ENCODE data around the gene IL22. TPM values are rescaled to one million over a fixed set of nuclear protein-coding genes. Genes with fewer than 3 reads are reported as not detected.

IL22 gene
- total and polyA plus RNA-seq, 9 of the 15 experiments (the other 6 are each of a cell fraction or from before 2014, with no cell fraction given) = not detected

- ATAC-seq (no peak), DNase-seq (ENCODE audit: extremely low read depth in 1 of 4, low spot score in 3 of 4) (no peak), FAIRE-seq (no peak)
- Histone ChIP-seq H3K4me3 (no peak overlapping the region), H3K9me3 (replicated peaks; ENCODE audit: control insufficient read depth, insufficient read depth, low read depth, low read length) (no peaks in the 10 kb centered on the region), H3K27me3 (ENCODE audit: control insufficient read depth in 2 of 2, insufficient read depth in 2 of 2, low read length in 2 of 2) (peaks cover 10 to 13% of the 10 kb centered on the region in 2 experiments), H4K20me1 (replicated peaks; ENCODE audit: control insufficient read depth, insufficient read depth, low read length) (no peaks in the 10 kb centered on the region), H2AFZ (ENCODE audit: low read depth, low read length) (no peak overlapping the region), H3K36me3 (ENCODE audit: control insufficient read depth, insufficient read depth, low read length) (no peaks in the 10 kb centered on the region), H3K9me1 (ENCODE audit: control insufficient read depth, insufficient read depth, low read length) (no peaks in the 10 kb centered on the region), H3K4me1 (replicated peaks in 1 of 2; ENCODE audit: control insufficient read depth in 2 of 2, insufficient read depth in 2 of 2, low read length in 2 of 2) (no peaks in the 10 kb centered on the region), H3K27ac (ENCODE audit: extremely low read depth, low read depth, low read length) (no peak overlapping the region), H3K4me2 (ENCODE audit: insufficient read depth, low read length) (no peak overlapping the region), H3K79me2 (ENCODE audit: control insufficient read depth, insufficient read depth, low read length) (no peaks in the 10 kb centered on the region), H3K9ac (ENCODE audit: insufficient read depth in 1 of 2, low read depth in 2 of 2, low read length in 2 of 2) (no peak overlapping the region)
- BruUV-seq (replicated peaks) = no TSS peak
- ChIA-PET CTCF (ENCODE audit: low intra/inter-chr PET ratio) (no interaction called here), POLR2A (interaction anchor here (1.4 kb wide), 1 partner anchor 13 kb away, joined by 3 read pairs; no protein-coding TSS in a partner anchor)
- in situ Hi-C loops (cut with MboI) = no loop called here
- TF ChIP-seq ZNF197 (CRISPR knock-in tag; IDR thresholded peaks at IDR 0.05; ENCODE audit: low read depth) (no peak), ZNF444 (CRISPR knock-in tag; IDR thresholded peaks at IDR 0.05) (no peak), TRIM28 (IDR thresholded peaks at IDR 0.05) (no peak), ZBED1 (IDR thresholded peaks at IDR 0.05) (no peak), SRSF3 (IDR thresholded peaks at IDR 0.05; ENCODE audit: insufficient read depth, low read length) (no peak), ZNF511 (CRISPR knock-in tag; IDR thresholded peaks at IDR 0.05) (no peak), RERE (CRISPR knock-in tag; IDR thresholded peaks at IDR 0.05; ENCODE audit: borderline replicate concordance) (no peak), BRF2 (IDR thresholded peaks at IDR 0.05; ENCODE audit: borderline replicate concordance, insufficient read depth, insufficient read length) (no peak)
- intact Hi-C loops (cut with micrococcal nuclease) = no loop called here
Observed at GRCh38 chr12:68261896-68262295, 8.5 kb upstream of the IL22 start.
